Upper lobe of right lung (tissue), 1 donor: ENCODE results near the gene ILDR2. TPM values are rescaled to one million over a fixed set of nuclear protein-coding genes. Genes with fewer than 3 reads are reported as not detected.

Source experiments
- ATAC-seq: fragments of 200-7000 bp; cut with Tn5 transposase; one replicate; pipeline ENCODE4 v1.9.1; 2020; ENCODE audit warnings: mild to moderate bottlenecking, moderate library complexity
- DNase-seq: peaks from one replicate; pipeline ENCODE4 v3.0.0-alpha.2; 2020
- H3K27ac ChIP-seq: fragments of 200-600 bp; one replicate; pipeline ENCODE4 v1.8.0; 2022
- H3K27me3 ChIP-seq: fragments of 200-600 bp; one replicate; pipeline ENCODE4 v1.8.0; 2022; ENCODE audit warnings: mild to moderate bottlenecking
- H3K36me3 ChIP-seq: fragments of 200-600 bp; one replicate; pipeline ENCODE4 v1.8.0; 2022
- H3K4me1 ChIP-seq: fragments of 200-600 bp; one replicate; pipeline ENCODE4 v1.8.0; 2022
- H3K4me3 ChIP-seq: fragments of 200-600 bp; one replicate; pipeline ENCODE4 v1.8.0; 2022; ENCODE audit warnings: mild to moderate bottlenecking
- H3K9me3 ChIP-seq: fragments of 200-600 bp; one replicate; pipeline ENCODE4 v1.8.0; 2022
- intact Hi-C: fragments of 100-400 bp; cut with DNase I; formaldehyde crosslinking; loops from one replicate; pipeline ENCODE4 v1.11.0; 2022
- total RNA-seq: library from RNA; stranded (reverse); fragmentation: NEBNext Ultra II Directional; extraction: Animal tissue kit (Norgen Biotek cat#: 25700); gene quantifications from one replicate; pipeline ENCODE4 v1.2.1, GENCODE V29; 2021
- TF ChIP-seq, protein P1 (sequence below): fragments of 200-600 bp; IDR thresholded peaks from one replicate; pipeline ENCODE4 v1.8.0; 2022; ENCODE audit warnings: antibody characterized with exemption
- donor health status: DM: no; HTN: yes; CAD: no; lungs with severe emphysema.

The ILDR2 gene
- total RNA-seq, 1 donor from 2014 or later = 0.98 TPM

DNA sequence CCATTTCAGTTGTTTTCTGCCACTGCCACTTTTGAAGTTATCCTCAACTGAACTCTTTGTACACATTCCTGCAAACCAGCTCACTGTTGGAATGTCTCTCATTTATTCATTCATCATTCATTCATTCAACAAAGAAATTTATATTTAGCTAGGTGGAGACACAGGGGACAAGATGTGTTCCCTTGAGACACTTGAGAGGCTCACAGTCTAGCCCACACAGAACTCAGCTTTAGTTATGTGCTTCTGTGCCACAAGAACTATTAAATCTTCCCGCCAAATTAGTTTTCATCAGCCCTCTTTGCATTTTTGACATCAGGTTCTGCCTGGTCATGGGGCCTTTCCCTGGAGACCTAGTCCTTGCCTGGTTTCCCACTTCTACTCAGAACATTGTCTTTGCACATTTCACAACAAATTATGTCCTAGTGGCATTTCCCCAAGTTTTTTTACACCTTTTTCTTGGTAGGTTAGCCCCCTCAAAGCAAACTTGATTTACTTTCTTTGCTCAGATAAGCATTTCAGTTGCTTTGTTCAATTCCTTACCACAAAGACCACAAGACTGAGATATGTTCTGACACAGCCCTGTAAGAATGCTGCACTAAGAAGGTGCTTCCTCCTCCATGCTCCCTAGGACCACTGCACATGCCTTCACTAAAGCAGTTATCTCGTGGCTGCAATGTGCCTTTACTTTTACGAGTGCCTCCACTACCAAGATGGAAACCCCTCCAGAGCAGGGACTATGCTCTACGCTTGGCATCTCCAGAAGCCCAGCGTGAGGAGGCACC, 31.0 kb downstream of the ILDR2 start:
- Histone ChIP-seq H3K4me3 (no peak overlapping the region), H3K36me3 (no peaks in the 10 kb centered on the region), H3K9me3 (no peaks in the 10 kb centered on the region), H3K27me3 (peaks cover 21% of the 10 kb centered on the region), H3K4me1 (peaks cover 5% of the 10 kb centered on the region), H3K27ac (no peak overlapping the region)
- ATAC-seq = no peak
- TF ChIP-seq, protein P1, sequence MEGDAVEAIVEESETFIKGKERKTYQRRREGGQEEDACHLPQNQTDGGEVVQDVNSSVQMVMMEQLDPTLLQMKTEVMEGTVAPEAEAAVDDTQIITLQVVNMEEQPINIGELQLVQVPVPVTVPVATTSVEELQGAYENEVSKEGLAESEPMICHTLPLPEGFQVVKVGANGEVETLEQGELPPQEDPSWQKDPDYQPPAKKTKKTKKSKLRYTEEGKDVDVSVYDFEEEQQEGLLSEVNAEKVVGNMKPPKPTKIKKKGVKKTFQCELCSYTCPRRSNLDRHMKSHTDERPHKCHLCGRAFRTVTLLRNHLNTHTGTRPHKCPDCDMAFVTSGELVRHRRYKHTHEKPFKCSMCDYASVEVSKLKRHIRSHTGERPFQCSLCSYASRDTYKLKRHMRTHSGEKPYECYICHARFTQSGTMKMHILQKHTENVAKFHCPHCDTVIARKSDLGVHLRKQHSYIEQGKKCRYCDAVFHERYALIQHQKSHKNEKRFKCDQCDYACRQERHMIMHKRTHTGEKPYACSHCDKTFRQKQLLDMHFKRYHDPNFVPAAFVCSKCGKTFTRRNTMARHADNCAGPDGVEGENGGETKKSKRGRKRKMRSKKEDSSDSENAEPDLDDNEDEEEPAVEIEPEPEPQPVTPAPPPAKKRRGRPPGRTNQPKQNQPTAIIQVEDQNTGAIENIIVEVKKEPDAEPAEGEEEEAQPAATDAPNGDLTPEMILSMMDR = no peak
- intact Hi-C loops = no loop called here
- DNase-seq = no peak

DNA sequence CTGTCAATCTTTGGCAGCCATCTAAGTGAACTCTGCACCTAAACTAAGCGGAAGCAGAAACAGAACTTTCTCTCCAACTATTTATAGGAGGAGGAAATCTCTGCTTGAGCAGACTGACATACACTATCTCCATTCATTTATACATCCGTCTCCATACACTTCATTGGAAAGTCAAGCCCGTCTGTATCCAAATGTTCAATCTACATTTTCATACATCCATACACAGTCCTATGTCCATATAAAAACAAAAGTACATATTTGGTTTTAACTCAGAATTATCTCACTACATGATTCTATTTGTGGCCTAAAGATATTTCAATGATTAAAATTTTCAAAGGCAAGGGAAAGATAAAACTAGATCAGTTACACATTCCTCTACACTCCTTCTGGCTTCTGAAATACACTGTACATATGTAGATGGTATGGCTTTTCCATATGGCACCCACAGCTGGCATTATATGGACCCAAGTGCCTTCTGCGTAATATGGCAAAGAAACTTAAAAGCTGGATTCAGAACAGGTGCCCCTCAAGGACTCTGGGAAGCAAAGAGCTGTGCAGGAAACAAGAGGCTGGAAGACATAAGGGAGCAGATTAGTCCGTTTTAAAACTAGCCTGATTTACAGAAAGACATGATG, 35.5 kb downstream of the ILDR2 start:
- Histone ChIP-seq H3K27me3 (peaks cover 3% of the 10 kb centered on the region), H3K4me3 (no peak overlapping the region), H3K36me3 (no peaks in the 10 kb centered on the region), H3K27ac (no peak overlapping the region), H3K9me3 (no peaks in the 10 kb centered on the region), H3K4me1 (no peaks in the 10 kb centered on the region)
- TF ChIP-seq, protein P1 = no peak
- DNase-seq = no peak
- intact Hi-C loops = no loop called here
- ATAC-seq = no peak

DNA sequence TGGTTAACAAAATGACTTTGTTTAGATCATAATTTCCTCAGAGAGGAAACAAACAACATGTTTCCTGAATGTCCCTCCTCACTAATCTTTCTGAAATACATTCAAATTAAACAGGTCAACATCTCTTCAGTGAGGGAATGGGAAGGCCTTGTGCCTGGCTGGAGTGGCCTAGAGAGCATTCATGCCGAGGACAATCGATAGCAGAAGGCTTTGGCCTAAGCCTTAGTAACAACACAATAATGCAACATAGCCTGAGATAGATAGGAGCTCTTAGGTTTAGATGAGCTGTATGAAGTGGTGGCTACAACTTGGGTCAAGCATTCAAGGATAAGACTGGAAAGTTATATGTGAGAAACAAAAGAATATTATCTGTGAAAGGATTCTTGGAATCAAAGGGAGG, 37.4 kb downstream of the ILDR2 start:
- DNase-seq = no peak
- H3K27ac ChIP-seq = no peak overlapping the region
- H3K4me1 ChIP-seq = no peaks in the 10 kb centered on the region
- intact Hi-C loops = no loop called here
- TF ChIP-seq, protein P1 = no peak
- H3K9me3 ChIP-seq = no peaks in the 10 kb centered on the region
- H3K27me3 ChIP-seq = no peaks in the 10 kb centered on the region
- no peak overlapping the region for H3K4me3 ChIP-seq
- H3K36me3 ChIP-seq = no peaks in the 10 kb centered on the region
- ATAC-seq = no peak

DNA sequence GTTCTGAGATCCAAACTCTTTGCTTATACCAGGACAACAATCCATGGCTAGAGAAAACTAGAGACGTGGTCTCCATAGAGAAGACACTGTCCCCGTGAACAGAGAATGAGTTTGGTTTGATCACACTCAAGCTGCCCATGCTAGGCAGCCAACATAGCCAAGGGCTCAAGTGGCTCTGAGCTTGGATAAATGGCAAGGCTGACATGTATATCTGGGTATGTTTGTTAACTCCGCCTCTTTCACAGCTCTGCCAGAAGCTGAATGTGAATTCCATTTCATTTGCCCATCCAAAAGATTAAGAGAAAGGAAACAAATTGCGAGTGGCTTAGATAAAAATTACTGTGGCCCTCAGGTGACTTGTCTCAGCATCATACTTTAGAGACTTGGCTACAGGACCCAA, 38.0 kb downstream of the ILDR2 start:
- TF ChIP-seq, protein P1 = no peak
- DNase-seq (no peak), ATAC-seq (no peak)
- no peak overlapping the region for H3K27ac ChIP-seq
- H3K27me3 ChIP-seq = no peaks in the 10 kb centered on the region
- no peaks in the 10 kb centered on the region for H3K36me3 ChIP-seq
- no peak overlapping the region for H3K4me3 ChIP-seq
- intact Hi-C loops = no loop called here
- H3K4me1 ChIP-seq = no peaks in the 10 kb centered on the region
- no peaks in the 10 kb centered on the region for H3K9me3 ChIP-seq

DNA sequence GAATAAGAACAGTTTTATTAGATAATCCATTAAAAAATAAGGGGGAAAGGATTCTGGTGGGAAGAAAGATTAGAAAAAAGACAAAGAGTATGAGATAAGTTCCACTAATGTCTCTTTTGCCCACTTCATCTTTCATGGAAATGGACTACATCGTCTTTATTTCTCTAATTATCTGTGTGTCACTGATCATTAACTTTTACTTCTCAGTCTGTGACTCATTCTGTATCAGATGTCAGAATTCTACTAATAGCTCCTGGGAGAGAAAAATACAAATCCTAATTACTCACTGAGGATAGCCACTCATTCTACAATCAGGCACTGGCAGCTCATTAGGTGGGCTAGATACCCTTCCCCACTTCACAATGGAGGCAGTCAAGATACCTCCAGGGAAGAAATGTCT, 41.7 kb downstream of the ILDR2 start:
- intact Hi-C loops = no loop called here
- no peaks in the 10 kb centered on the region for H3K4me1 ChIP-seq
- H3K36me3 ChIP-seq = no peaks in the 10 kb centered on the region
- H3K9me3 ChIP-seq = no peaks in the 10 kb centered on the region
- no peaks in the 10 kb centered on the region for H3K27me3 ChIP-seq
- no peak overlapping the region for H3K4me3 ChIP-seq
- no peak for ATAC-seq
- no peak for DNase-seq
- TF ChIP-seq, protein P1 = no peak
- H3K27ac ChIP-seq = no peak overlapping the region
